Liver (tissue), 9 donors: ENCODE data around the gene LASP1. TPM values are rescaled to one million over a fixed set of nuclear protein-coding genes. Genes with fewer than 3 reads are reported as not detected.

Source experiments
- DNase-seq: peaks from one replicate; pipeline ENCODE4 v3.0.0-alpha.2; 2017; ENCODE audit warnings: low spot score
- H3K27ac ChIP-seq, 2 donors: one replicate each; pipeline ENCODE4 v1.7.0; 2013; ENCODE audit warnings: inconsistent platforms in 2 of 2, low read length in 2 of 2, control low read depth in 1 of 2, low read depth in 1 of 2, mild to moderate bottlenecking in 1 of 2
- H3K27me3 ChIP-seq, 4 donors: one replicate each; pipeline versions ENCODE4 v1.6.1 to v1.7.0; 2013; ENCODE audit warnings: low read length in 3 of 4, inconsistent platforms in 1 of 4, mild to moderate bottlenecking in 1 of 4, moderate library complexity in 1 of 4; ENCODE audit not compliant: control insufficient read depth in 4 of 4, insufficient read depth in 4 of 4
- H3K36me3 ChIP-seq, 4 donors: one replicate each; pipeline versions ENCODE4 v1.6.1 to v1.7.0; 2013; ENCODE audit warnings: low read length in 3 of 4, mild to moderate bottlenecking in 3 of 4, low read depth in 1 of 4, moderate library complexity in 1 of 4; ENCODE audit not compliant: control insufficient read depth in 4 of 4, insufficient read depth in 3 of 4
- H3K4me1 ChIP-seq, 4 donors: one replicate each; pipeline versions ENCODE4 v1.6.1 to v1.7.0; 2013; ENCODE audit warnings: low read length in 3 of 4, mild to moderate bottlenecking in 3 of 4, moderate library complexity in 1 of 4; ENCODE audit not compliant: control insufficient read depth in 4 of 4, insufficient read depth in 4 of 4
- H3K4me3 ChIP-seq, 3 donors: one replicate each; pipeline versions ENCODE4 v1.6.1 to v1.7.0; 2013; ENCODE audit warnings: low read length in 3 of 3, control low read depth in 1 of 3, low read depth in 1 of 3, mild to moderate bottlenecking in 1 of 3
- H3K9ac ChIP-seq, 2 donors: one replicate each; pipeline ENCODE4 v1.7.0; 2013; ENCODE audit warnings: low read length in 2 of 2, mild to moderate bottlenecking in 2 of 2, moderate library complexity in 2 of 2, control low read depth in 1 of 2, low read depth in 1 of 2
- H3K9me3 ChIP-seq, 4 donors: one replicate each; pipeline versions ENCODE4 v1.6.1 to v1.7.0; 2013; ENCODE audit warnings: low read length in 3 of 4; ENCODE audit not compliant: control insufficient read depth in 4 of 4
- EGR1 ChIP-seq, 2 donors: IDR thresholded peaks; 2 replicates each; pipeline ENCODE4 v1.6.1; 2016 to 2018; ENCODE audit warnings: antibody characterized with exemption in 2 of 2, low read depth in 2 of 2
- FOXA1 ChIP-seq: IDR thresholded peaks from 2 replicates; pipeline ENCODE4 v1.6.1; 2016; ENCODE audit warnings: antibody characterized with exemption
- FOXA2 ChIP-seq: IDR thresholded peaks from 2 replicates; pipeline ENCODE4 v1.6.1; 2016; ENCODE audit warnings: antibody characterized with exemption
- GABPA ChIP-seq, 2 donors: IDR thresholded peaks in 1 of 2; conservative IDR thresholded peaks in 1 of 2; 2 replicates each; pipeline ENCODE4 v1.6.1; 2016; ENCODE audit warnings: antibody characterized with exemption in 2 of 2, mild to moderate bottlenecking in 1 of 2, moderate library complexity in 1 of 2
- HNF4A ChIP-seq, 2 donors: conservative IDR thresholded peaks; 2 replicates each; pipeline ENCODE4 v1.6.1; 2016; ENCODE audit warnings: antibody characterized with exemption in 2 of 2, mild to moderate bottlenecking in 2 of 2
- HNF4G ChIP-seq: IDR thresholded peaks from 2 replicates; pipeline ENCODE4 v1.6.1; 2016; ENCODE audit warnings: antibody characterized with exemption
- JUND ChIP-seq, 2 donors: IDR thresholded peaks; 2 replicates each; pipeline ENCODE4 v1.6.1; 2016; ENCODE audit warnings: antibody characterized with exemption in 2 of 2
- NR2F2 ChIP-seq: IDR thresholded peaks from 2 replicates; pipeline ENCODE4 v1.6.1; 2016; ENCODE audit warnings: antibody characterized with exemption
- RAD21 ChIP-seq, 2 donors: IDR thresholded peaks; 2 replicates each; pipeline ENCODE4 v1.6.1; 2016; ENCODE audit warnings: antibody characterized with exemption in 2 of 2, mild to moderate bottlenecking in 2 of 2
- RXRA ChIP-seq, 2 donors: IDR thresholded peaks; 2 replicates each; pipeline ENCODE4 v1.6.1; 2017 to 2018; ENCODE audit warnings: antibody characterized with exemption in 2 of 2, mild to moderate bottlenecking in 1 of 2
- SP1 ChIP-seq: IDR thresholded peaks from 2 replicates; pipeline ENCODE4 v1.6.1; 2018; ENCODE audit warnings: antibody characterized with exemption, mild to moderate bottlenecking
- TAF1 ChIP-seq: conservative IDR thresholded peaks from 2 replicates; pipeline ENCODE4 v1.6.1; 2016; ENCODE audit warnings: antibody characterized with exemption, mild to moderate bottlenecking
- YY1 ChIP-seq: IDR thresholded peaks from 2 replicates; pipeline ENCODE4 v1.6.1; 2016; ENCODE audit warnings: antibody characterized with exemption, mild to moderate bottlenecking
- WGBS: extraction: QIAGEN DNeasy Blood & Tissue Kit; methylation state at CpG from one replicate; pipeline ENCODE4 v1.1.7; 2013; 5-methylcytosine and 5-hydroxymethylcytosine counted together
- polyA plus RNA-seq, 2 donors: library from polyadenylated mRNA; stranded (reverse) in 1 of 2; unstranded in 1 of 2; fragments of 200-250 nt in 1 of 2; fragments of >200 nt in 1 of 2; fragmentation: Nextera tagmentation in 1 of 2; extraction: Ambion mirVana in 1 of 2; gene quantifications; one replicate each; pipeline versions ENCODE4 v1.2.1 to v1.2.3, GENCODE V29; 2013 to 2015
- total RNA-seq, 2 donors: library from RNA; depleted of rRNA; stranded (reverse); fragments of >200 nt; gene quantifications; one replicate each; pipeline ENCODE4 v1.2.3, GENCODE V29; 2014
- TF ChIP-seq, protein P1 (sequence below): IDR thresholded peaks from 2 replicates; pipeline ENCODE4 v1.6.1; 2016; ENCODE audit warnings: antibody characterized with exemption
- TF ChIP-seq, protein P2 (sequence below): IDR thresholded peaks from 2 replicates; pipeline ENCODE4 v1.6.1; 2016; ENCODE audit warnings: antibody characterized with exemption, mild to moderate bottlenecking
- TF ChIP-seq, protein P3 (sequence below): fragments of 150-350 bp; IDR thresholded peaks from 2 replicates; pipeline ENCODE4 v1.5.1; 2017; ENCODE audit warnings: improper control_type of control experiment, low read depth, low read length; ENCODE audit not compliant: missing input control
- TF ChIP-seq, protein P4 (sequence below): IDR thresholded peaks from 2 replicates; pipeline ENCODE4 v1.6.1; 2016; ENCODE audit warnings: antibody characterized with exemption
- TF ChIP-seq, protein P5 (sequence below): IDR thresholded peaks from 2 replicates; pipeline ENCODE4 v1.6.1; 2016; ENCODE audit warnings: antibody characterized with exemption
- donor health status: healthy.
- donor health status: healthy.
- donor health status: healthy.
- donor health status: healthy.
- donor health status: healthy.

LASP1 gene
- total and polyA plus RNA-seq, 4 donors: 18.2 to 77.7 (median 68.4) TPM

DNA sequence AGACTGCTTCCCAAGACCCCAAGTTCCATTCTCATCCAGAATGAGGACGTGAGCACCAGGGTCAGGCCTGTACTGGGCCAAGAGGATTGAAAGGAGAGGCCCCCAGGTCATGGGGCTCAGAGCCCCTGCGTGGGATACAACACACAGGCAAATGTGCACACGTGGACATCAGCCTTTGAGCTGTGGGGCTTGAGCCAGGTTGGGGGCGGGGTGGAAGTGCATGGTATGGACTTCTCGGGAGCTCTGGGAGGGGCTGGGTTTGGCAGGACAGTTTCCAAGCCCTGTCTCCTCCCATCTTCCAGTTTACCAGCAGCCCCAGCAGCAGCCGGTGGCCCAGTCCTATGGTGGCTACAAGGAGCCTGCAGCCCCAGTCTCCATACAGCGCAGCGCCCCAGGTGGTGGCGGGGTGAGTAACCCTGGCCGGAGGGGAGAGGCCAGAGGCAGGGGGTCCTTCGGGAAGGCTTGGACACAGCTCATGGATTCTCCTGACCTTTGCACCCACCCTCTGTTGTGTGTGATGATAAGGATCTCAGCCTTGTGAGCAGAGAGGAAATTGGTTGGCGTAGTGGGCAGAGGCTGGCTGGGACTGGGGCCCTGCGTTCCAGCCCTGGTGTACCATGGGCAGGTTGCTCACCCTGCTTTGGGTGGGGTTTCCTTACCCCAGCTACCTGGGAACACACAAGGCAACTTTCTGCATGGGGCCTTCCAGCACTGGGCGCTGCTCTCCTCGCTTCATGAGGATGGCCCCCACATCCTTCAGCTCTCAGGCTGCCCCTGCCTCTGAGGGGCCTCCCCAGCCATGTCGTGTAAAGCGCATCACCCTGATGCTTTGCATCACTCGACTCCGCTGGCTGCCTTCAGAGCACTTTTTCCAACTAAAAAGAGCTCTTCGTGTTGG is 45.1 kb downstream of the LASP1 start:
- Histone ChIP-seq H3K4me3 (peak overlapping the region in 1 of 3 donors; percentile 20), H3K4me1 (peaks cover 17 to 49% (median 31%) of the 10 kb centered on the region in 4 donors), H3K36me3 (peaks cover 10 to 42% (median 25%) of the 10 kb centered on the region in 4 donors)

More for the DNA sequence above, 45.1 kb downstream of the LASP1 start:
- Histone ChIP-seq H3K9me3 (no peaks in the 10 kb centered on the region), H3K27ac (peak overlapping the region in 1 of 2 donors; percentile 57), H3K9ac (no peak overlapping the region), H3K27me3 (no peaks in the 10 kb centered on the region)
- WGBS: 63% methylated on average over 20 of the region's 20 CpGs
- peak in 1 of 2 donors; percentile 52 for TF ChIP-seq RAD21 (IDR thresholded peaks at IDR 0.05)
- TF ChIP-seq HNF4G: no peak
- no peak for TF ChIP-seq EGR1 (IDR thresholded peaks at IDR 0.05; ENCODE audit: low read depth in 2 of 2)
- no peak for TF ChIP-seq JUND (IDR thresholded peaks at IDR 0.05)
- TF ChIP-seq NR2F2: peak; percentile 14
- no peak for TF ChIP-seq TAF1
- TF ChIP-seq, protein P1, sequence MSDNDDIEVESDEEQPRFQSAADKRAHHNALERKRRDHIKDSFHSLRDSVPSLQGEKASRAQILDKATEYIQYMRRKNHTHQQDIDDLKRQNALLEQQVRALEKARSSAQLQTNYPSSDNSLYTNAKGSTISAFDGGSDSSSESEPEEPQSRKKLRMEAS: no peak
- no peak for TF ChIP-seq GABPA (IDR thresholded peaks at IDR 0.05 in 1 of 2, conservative IDR thresholded peaks at IDR 0.05 in 1 of 2)
- TF ChIP-seq FOXA2: no peak
- TF ChIP-seq, protein P2, sequence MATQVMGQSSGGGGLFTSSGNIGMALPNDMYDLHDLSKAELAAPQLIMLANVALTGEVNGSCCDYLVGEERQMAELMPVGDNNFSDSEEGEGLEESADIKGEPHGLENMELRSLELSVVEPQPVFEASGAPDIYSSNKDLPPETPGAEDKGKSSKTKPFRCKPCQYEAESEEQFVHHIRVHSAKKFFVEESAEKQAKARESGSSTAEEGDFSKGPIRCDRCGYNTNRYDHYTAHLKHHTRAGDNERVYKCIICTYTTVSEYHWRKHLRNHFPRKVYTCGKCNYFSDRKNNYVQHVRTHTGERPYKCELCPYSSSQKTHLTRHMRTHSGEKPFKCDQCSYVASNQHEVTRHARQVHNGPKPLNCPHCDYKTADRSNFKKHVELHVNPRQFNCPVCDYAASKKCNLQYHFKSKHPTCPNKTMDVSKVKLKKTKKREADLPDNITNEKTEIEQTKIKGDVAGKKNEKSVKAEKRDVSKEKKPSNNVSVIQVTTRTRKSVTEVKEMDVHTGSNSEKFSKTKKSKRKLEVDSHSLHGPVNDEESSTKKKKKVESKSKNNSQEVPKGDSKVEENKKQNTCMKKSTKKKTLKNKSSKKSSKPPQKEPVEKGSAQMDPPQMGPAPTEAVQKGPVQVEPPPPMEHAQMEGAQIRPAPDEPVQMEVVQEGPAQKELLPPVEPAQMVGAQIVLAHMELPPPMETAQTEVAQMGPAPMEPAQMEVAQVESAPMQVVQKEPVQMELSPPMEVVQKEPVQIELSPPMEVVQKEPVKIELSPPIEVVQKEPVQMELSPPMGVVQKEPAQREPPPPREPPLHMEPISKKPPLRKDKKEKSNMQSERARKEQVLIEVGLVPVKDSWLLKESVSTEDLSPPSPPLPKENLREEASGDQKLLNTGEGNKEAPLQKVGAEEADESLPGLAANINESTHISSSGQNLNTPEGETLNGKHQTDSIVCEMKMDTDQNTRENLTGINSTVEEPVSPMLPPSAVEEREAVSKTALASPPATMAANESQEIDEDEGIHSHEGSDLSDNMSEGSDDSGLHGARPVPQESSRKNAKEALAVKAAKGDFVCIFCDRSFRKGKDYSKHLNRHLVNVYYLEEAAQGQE: no peak
- TF ChIP-seq, protein P3, sequence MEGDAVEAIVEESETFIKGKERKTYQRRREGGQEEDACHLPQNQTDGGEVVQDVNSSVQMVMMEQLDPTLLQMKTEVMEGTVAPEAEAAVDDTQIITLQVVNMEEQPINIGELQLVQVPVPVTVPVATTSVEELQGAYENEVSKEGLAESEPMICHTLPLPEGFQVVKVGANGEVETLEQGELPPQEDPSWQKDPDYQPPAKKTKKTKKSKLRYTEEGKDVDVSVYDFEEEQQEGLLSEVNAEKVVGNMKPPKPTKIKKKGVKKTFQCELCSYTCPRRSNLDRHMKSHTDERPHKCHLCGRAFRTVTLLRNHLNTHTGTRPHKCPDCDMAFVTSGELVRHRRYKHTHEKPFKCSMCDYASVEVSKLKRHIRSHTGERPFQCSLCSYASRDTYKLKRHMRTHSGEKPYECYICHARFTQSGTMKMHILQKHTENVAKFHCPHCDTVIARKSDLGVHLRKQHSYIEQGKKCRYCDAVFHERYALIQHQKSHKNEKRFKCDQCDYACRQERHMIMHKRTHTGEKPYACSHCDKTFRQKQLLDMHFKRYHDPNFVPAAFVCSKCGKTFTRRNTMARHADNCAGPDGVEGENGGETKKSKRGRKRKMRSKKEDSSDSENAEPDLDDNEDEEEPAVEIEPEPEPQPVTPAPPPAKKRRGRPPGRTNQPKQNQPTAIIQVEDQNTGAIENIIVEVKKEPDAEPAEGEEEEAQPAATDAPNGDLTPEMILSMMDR: no peak
- no peak for TF ChIP-seq FOXA1
- TF ChIP-seq, protein P4, sequence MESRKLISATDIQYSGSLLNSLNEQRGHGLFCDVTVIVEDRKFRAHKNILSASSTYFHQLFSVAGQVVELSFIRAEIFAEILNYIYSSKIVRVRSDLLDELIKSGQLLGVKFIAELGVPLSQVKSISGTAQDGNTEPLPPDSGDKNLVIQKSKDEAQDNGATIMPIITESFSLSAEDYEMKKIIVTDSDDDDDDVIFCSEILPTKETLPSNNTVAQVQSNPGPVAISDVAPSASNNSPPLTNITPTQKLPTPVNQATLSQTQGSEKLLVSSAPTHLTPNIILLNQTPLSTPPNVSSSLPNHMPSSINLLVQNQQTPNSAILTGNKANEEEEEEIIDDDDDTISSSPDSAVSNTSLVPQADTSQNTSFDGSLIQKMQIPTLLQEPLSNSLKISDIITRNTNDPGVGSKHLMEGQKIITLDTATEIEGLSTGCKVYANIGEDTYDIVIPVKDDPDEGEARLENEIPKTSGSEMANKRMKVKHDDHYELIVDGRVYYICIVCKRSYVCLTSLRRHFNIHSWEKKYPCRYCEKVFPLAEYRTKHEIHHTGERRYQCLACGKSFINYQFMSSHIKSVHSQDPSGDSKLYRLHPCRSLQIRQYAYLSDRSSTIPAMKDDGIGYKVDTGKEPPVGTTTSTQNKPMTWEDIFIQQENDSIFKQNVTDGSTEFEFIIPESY: peak; percentile 40
- TF ChIP-seq HNF4A (conservative IDR thresholded peaks at IDR 0.05): peak; percentile 62 to 69
- peak; percentile 63 to 80 for TF ChIP-seq RXRA (IDR thresholded peaks at IDR 0.05)
- peak; percentile 43 for TF ChIP-seq SP1
- TF ChIP-seq, protein P5, sequence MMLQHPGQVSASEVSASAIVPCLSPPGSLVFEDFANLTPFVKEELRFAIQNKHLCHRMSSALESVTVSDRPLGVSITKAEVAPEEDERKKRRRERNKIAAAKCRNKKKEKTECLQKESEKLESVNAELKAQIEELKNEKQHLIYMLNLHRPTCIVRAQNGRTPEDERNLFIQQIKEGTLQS: no peak
- TF ChIP-seq YY1: peak; percentile 31
- no peak for DNase-seq
